SK-N-MC (cell line): ENCODE measurements around the gene ADGRD2.

Experiments used
- DNase-seq: peaks from one replicate; pipeline ENCODE4 v3.0.0-alpha.2; 2011; ENCODE audit warnings: low read depth, low spot score
- H3K27ac ChIP-seq: fragments of 200-600 bp; sonication (generic); 2 replicates; pipeline ENCODE4 v1.5.1; 2016; ENCODE audit warnings: mixed run types
- H3K36me3 ChIP-seq: fragments of 200-600 bp; sonication (generic); 2 replicates; pipeline ENCODE4 v1.6.1; 2017; ENCODE audit warnings: antibody characterized with exemption, low read length, mixed read lengths; ENCODE audit not compliant: insufficient read depth
- H3K4me3 ChIP-seq: fragments of 200-600 bp; sonication (generic); 2 replicates; pipeline ENCODE4 v1.5.1; 2016
- H3K9ac ChIP-seq: fragments of 200-600 bp; sonication (generic); 2 replicates; pipeline ENCODE4 v1.8.0; 2017; ENCODE audit warnings: mixed run types, mixed read lengths; ENCODE audit not compliant: insufficient read length
- H3K9me3 ChIP-seq: fragments of 200-600 bp; sonication (generic); 2 replicates; pipeline ENCODE4 v1.6.1; 2017; ENCODE audit warnings: low read depth, mild to moderate bottlenecking, antibody characterized with exemption, low read length, moderate library complexity, mixed read lengths
- EZH2 ChIP-seq: fragments of 200-600 bp; sonication (generic); IDR thresholded peaks from one replicate; pipeline ENCODE4 v1.6.1; 2017; ENCODE audit warnings: antibody characterized with exemption
- FOXP2 ChIP-seq: optimal IDR thresholded peaks from 2 replicates; pipeline ENCODE3; 2011; ENCODE audit warnings: mild to moderate bottlenecking, moderate library complexity; ENCODE audit not compliant: insufficient read depth; ENCODE audit errors: extremely low read length, control extremely low read depth
- POLR2AphosphoS5 ChIP-seq: IDR thresholded peaks from 2 replicates; pipeline ENCODE4 v1.6.1; 2012; ENCODE audit warnings: mild to moderate bottlenecking, low read depth, low read length, borderline replicate concordance

Gene ADGRD2

DNA sequence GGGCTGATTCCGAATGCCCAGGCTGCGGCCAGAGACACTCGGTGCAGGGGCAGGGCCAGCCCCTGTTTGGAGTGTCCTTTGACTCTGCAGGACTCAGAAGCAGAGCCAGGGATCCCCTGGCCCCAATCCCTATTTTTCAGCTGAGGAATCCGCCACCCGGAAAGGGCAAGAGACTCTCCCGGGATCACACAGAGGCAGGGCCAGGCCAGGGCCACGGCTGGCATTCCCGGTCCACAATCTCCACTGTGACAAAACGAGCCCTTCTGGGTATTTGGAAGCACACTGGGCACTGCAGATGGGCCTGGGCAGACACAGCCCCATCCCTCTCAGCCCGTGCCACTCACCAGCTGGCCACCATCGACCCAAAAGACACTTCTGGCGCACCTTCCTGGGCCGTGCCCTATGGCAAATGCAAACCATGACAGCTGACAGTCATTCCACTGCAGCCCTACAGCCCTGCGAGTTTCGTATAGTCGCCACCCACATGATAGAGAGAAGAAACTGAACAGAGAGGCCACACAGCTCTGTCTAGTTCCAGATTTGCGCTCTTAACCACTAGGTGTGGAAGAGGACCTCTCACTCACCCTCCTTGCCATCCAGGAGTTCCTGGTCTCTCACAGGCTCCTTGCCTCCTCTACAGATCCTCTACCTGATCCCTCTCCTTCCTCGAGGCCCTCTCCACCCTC is 43.7 kb downstream of the ADGRD2 start:
- Histone ChIP-seq H3K9ac (no peak overlapping the region), H3K36me3 (no peaks in the 10 kb centered on the region), H3K27ac (no peak overlapping the region), H3K9me3 (no peaks in the 10 kb centered on the region), H3K4me3 (no peak overlapping the region)
- TF ChIP-seq FOXP2: no peak
- TF ChIP-seq EZH2: no peak
- no peak for TF ChIP-seq POLR2AphosphoS5
- no peak for DNase-seq

DNA sequence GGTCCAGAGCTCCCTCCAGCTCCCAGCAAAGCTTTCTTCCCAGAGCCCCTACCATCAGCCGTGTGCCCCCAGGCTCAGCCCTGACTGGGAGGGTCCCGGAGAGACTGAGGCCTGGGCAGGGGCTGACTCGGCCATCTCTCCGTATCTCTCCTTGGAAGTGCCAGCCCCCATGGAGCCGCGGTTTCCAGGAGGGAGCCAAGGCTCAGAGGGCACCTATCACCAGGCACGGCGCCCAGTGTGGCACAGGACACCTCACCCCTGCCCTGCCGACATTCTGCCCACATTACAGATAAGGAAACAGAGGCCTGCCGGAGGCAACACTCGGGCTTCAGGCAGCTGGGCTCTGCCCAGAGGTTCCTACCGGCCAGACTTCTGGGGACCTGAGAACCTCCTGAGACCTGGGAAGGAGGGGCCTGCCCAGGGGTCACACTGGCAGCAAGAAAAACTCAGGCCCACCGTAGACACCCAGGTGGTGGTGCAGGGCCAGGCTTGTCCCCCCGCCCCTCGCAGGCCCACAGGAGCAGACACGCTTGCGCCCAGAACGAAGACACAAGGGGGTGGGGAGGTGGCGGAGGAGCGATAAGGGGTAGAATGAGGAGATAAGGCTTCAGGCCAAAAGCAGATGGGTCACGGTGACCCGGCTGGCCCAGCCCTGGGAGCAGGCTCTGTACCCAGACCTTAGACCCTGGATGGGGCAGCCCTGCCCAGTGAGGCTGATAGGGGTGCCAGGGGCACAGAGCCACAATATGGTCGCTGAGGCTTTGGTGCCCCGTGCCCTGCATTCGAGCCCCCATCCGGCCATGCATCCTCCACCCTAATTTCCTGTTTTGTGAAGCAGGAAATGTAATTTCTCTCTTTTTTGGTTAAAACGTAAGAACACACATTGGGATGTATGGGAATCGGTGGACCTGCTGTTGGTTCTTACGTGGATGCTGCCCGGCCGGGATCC is 45.1 kb downstream of the ADGRD2 start:
- no peak for DNase-seq
- TF ChIP-seq EZH2 (no peak), POLR2AphosphoS5 (no peak), FOXP2 (no peak)
- H3K27ac ChIP-seq: no peak overlapping the region

DNA sequence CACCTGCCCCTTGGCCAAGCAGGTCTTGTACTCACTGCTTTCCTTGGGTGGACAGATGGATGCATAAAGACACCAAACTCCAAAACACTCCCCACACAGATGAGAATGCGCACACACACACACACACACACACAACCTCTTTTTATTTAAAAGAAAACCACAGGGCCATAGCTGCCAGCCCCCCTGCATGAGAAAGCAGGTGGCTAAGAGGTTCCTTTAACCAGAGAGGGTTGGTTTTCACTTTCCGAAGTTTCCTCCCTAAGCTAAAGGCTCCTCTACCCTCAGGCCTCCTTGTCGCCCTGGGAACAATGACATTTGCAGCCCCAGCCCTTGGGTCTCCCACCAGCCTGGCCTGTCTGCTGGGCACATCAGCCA is 45.8 kb downstream of the ADGRD2 start:
- Histone ChIP-seq H3K27ac (no peak overlapping the region), H3K9ac (no peak overlapping the region), H3K36me3 (no peaks in the 10 kb centered on the region), H3K4me3 (no peak overlapping the region), H3K9me3 (no peaks in the 10 kb centered on the region)
- DNase-seq: no peak
- no peak for TF ChIP-seq POLR2AphosphoS5
- TF ChIP-seq FOXP2: no peak
- TF ChIP-seq EZH2: no peak

More for the DNA sequence above, 45.1 kb downstream of the ADGRD2 start:
- no peaks in the 10 kb centered on the region for H3K9me3 ChIP-seq
- H3K4me3 ChIP-seq: no peak overlapping the region
- no peaks in the 10 kb centered on the region for H3K36me3 ChIP-seq
- H3K9ac ChIP-seq: no peak overlapping the region

DNA sequence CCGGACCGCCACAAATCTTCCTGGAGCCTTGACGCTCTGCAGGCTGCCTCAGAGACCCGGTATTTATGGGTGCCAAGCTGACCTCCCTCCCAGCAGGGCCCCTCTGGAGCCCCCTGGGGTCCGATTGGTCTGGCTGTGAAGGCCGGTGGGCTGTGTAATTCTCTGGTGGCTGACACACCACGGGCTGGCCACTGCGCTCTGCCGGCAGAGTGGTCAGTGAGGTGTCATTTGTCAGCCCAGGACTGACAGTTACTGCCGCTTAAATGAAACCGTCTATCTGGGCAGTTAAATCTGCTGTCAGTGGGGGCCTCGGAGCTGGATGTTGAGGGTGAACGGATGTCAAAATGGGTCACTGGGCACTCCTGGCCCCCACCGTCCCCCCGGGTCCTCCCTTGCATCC is 46.2 kb downstream of the ADGRD2 start:
- H3K27ac ChIP-seq: no peak overlapping the region
- no peaks in the 10 kb centered on the region for H3K36me3 ChIP-seq
- H3K9ac ChIP-seq: no peak overlapping the region

DNA sequence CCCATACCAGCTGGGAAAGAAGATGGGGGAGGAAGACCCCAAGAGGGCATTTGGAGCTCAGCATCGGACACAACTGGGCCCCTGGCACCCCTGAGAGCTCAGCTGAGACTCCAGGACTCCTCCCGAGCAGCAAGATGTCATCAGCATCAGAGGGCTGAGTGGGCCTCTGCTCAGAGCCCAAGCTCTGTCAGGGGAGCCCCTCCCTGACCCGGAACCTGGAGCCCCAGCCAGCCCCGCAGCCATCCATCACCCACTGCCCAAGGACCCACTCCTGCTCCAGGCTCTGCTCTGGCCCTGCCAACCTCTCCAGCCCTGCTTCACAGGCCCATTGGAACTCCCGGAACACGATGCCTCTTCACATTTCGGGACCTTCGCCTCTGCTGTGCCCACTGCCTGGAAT is 47.2 kb downstream of the ADGRD2 start:
- Histone ChIP-seq H3K4me3 (no peak overlapping the region), H3K9ac (no peak overlapping the region), H3K27ac (no peak overlapping the region), H3K36me3 (no peaks in the 10 kb centered on the region), H3K9me3 (no peaks in the 10 kb centered on the region)
- TF ChIP-seq EZH2 (no peak), POLR2AphosphoS5 (no peak), FOXP2 (no peak)
- DNase-seq: no peak

More for the DNA sequence above, 46.2 kb downstream of the ADGRD2 start:
- Histone ChIP-seq H3K4me3 (no peak overlapping the region), H3K9me3 (no peaks in the 10 kb centered on the region)
- DNase-seq: no peak
- TF ChIP-seq EZH2 (no peak), FOXP2 (no peak)

DNA sequence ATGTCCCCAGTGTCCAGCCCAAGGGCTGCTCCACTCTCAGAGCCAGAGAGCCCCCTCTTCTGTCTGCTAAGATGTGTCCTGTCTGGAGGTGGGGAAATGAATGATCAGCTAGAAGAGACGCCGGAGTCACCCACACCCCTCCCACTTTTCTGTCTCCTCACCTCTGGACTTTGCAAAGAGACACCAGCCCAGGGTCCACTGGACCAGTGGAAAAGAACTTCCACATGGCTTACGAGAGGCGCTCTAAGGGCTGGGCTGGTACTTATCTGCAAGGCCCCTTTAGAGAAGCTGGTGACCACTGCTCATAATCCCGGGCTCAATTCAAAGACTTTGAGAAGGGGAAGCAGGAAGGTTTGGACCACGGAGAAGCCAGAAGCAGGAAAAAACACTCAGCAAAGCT is 47.8 kb downstream of the ADGRD2 start:
- no peak overlapping the region for H3K4me3 ChIP-seq
- H3K9me3 ChIP-seq: no peaks in the 10 kb centered on the region
- no peak for TF ChIP-seq FOXP2
- TF ChIP-seq POLR2AphosphoS5: no peak
- no peak for TF ChIP-seq EZH2
- no peak for DNase-seq
- no peak overlapping the region for H3K27ac ChIP-seq
- H3K36me3 ChIP-seq: no peaks in the 10 kb centered on the region
- no peak overlapping the region for H3K9ac ChIP-seq

DNA sequence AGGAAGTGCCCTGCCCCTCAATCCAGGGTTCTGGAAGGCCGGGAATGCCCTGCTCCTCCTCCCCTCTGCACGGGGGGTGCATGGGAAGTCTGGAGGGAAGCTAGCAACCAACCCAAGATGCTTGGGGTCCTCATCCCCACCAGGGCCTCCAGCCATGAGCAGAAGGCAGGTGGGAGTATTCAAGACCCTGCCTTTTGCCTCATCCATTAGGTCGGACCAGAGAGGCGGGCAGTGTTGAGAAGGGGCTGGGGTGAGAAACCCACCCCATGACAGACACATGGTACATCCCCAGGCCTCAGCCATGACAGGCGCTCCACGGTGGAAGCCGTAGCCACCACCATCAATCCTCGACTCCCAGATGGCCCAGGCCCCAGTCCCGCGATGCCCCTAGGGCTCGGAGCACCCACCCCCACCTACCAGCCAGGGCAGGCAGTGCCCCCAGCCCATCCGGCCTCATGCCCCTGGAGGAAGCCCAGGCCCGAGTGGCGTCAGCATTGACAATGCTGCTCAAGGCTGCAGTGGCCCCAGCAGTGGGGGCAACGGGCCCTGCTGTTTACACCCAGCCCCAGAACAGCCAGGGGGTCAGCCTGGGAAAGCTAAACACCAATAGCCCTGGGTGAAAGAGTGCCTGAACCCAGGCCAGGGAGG is 48.4 kb downstream of the ADGRD2 start:
- Histone ChIP-seq H3K27ac (no peak overlapping the region), H3K4me3 (no peak overlapping the region), H3K9ac (no peak overlapping the region), H3K9me3 (no peaks in the 10 kb centered on the region), H3K36me3 (no peaks in the 10 kb centered on the region)
- DNase-seq: no peak
- TF ChIP-seq POLR2AphosphoS5 (no peak), FOXP2 (no peak), EZH2 (no peak)

DNA sequence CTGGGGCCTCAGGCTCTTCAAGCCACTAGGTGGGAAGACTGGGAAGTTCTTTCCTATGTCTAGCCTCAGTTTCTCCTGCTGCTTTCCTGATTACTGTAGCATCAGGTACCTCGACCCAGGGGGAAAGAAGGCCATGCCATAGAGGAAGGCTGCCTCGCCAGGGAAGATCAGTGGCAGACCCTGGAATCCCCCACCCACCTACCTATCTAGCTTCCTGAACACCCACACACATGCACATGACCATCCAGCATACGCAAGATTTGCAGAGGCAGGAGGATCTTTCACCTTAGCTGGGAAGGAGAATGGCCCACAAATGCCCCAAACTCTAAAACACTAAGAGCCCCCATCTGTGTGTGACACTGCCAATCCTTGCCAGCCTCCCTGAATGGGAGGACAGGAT is 49.0 kb downstream of the ADGRD2 start:
- Histone ChIP-seq H3K36me3 (no peaks in the 10 kb centered on the region), H3K4me3 (no peak overlapping the region), H3K9ac (no peak overlapping the region), H3K27ac (no peak overlapping the region), H3K9me3 (no peaks in the 10 kb centered on the region)
- DNase-seq: no peak
- no peak for TF ChIP-seq POLR2AphosphoS5
- no peak for TF ChIP-seq EZH2
- TF ChIP-seq FOXP2: no peak
